Tibial nerve (tissue), 4 donors: ENCODE data around the gene ARL4D.

ENCODE experiments used
- CTCF ChIP-seq, 5 experiments: fragments of 200-600 bp in 3 of 5; fragments of 450-650 bp in 2 of 5; sonication (generic) in 3 of 5; IDR thresholded peaks; one replicate each; pipeline ENCODE4 v1.5.1; 2016 to 2019; ENCODE audit warnings: antibody characterized with exemption in 5 of 5, mild to moderate bottlenecking in 3 of 5, moderate library complexity in 2 of 5
- EP300 ChIP-seq, 2 donors: sonication (generic); formaldehyde crosslinking; IDR thresholded peaks; one replicate each; pipeline ENCODE4 v1.6.1; 2017; ENCODE audit warnings: antibody characterized with exemption in 2 of 2, mild to moderate bottlenecking in 1 of 2
- POLR2A ChIP-seq, 2 donors: fragments of 450-650 bp; IDR thresholded peaks; one replicate each; pipeline ENCODE4 v1.6.1; 2017; ENCODE audit warnings: antibody characterized with exemption in 2 of 2, mild to moderate bottlenecking in 2 of 2, moderate library complexity in 2 of 2

DNA sequence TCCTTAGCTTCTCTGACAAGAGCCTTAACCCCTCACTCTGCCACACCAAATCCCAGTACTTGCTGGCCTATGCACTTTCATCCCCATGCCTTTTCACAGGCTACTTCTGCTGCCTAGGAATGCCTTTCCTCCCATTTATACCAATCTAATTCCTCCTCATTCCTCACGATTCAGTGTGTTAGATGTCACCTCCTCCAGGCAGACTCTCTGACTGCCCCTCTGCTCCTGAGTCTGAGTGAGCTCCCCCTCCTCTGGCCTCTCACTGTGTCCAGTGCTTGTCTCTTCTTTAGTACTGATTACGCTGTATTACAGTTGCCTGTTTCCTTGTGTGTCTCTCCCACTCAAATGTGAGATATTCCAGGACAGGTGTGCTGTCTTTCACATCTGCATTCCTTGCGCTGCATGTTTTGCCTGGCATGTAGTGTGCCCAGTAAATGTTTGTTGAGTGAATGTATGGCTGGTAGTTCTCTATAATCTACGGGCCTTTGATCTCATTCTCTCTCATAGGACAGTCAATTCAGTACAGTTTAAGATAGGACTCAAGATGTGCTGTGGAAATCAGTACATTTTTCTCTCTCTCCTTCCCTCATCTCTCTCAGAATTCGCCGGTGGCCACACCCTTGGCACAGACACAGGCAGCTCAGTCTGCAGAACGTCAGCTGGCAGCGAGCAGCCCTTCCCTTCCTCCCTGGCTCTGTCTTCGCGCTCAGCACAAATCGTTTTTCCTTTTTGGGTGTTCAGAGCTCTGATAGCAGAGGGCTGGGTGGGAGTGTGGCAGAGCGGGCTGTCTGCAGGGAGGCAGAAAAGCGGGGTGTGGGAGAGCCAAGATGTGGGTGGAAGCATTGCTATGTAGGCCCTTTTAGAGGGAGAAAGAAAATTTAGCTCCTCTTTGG is 18.5 kb downstream of the ARL4D start:
- peak in 1 of 2 donors; percentile 50 for TF ChIP-seq EP300 (IDR thresholded peaks at IDR 0.05)
- TF ChIP-seq POLR2A (IDR thresholded peaks at IDR 0.05), result no peak
- no peak for TF ChIP-seq CTCF (IDR thresholded peaks at IDR 0.05)
